Left renal pelvis (tissue), 4 donors: ENCODE data around the gene LRRC46. TPM values are rescaled to one million over a fixed set of nuclear protein-coding genes. Genes with fewer than 3 reads are reported as not detected.
A peak's percentile ranks its signal among the peaks of the same experiment; 100 is the strongest.

Experiments
- DNase-seq, 4 donors: peaks; one replicate each; pipeline ENCODE4 v3.0.0-alpha.2; 2013; ENCODE audit warnings: low read depth in 4 of 4, low spot score in 3 of 4
- polyA plus RNA-seq, 4 donors: library from polyadenylated mRNA; unstranded; fragments of 120-200 nt; gene quantifications; one replicate each; pipeline ENCODE4 v1.2.1, GENCODE V29; 2013; ENCODE audit not compliant: insufficient read length in 4 of 4

The LRRC46 gene, protein sequence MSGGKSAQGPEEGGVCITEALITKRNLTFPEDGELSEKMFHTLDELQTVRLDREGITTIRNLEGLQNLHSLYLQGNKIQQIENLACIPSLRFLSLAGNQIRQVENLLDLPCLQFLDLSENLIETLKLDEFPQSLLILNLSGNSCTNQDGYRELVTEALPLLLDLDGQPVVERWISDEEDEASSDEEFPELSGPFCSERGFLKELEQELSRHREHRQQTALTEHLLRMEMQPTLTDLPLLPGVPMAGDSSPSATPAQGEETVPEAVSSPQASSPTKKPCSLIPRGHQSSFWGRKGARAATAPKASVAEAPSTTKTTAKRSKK
- 1 to 10 TPM in 3 of 4 donors, under 1 TPM in 1; 0.74 to 3.3 (median 2.6) TPM for polyA plus RNA-seq

DNA sequence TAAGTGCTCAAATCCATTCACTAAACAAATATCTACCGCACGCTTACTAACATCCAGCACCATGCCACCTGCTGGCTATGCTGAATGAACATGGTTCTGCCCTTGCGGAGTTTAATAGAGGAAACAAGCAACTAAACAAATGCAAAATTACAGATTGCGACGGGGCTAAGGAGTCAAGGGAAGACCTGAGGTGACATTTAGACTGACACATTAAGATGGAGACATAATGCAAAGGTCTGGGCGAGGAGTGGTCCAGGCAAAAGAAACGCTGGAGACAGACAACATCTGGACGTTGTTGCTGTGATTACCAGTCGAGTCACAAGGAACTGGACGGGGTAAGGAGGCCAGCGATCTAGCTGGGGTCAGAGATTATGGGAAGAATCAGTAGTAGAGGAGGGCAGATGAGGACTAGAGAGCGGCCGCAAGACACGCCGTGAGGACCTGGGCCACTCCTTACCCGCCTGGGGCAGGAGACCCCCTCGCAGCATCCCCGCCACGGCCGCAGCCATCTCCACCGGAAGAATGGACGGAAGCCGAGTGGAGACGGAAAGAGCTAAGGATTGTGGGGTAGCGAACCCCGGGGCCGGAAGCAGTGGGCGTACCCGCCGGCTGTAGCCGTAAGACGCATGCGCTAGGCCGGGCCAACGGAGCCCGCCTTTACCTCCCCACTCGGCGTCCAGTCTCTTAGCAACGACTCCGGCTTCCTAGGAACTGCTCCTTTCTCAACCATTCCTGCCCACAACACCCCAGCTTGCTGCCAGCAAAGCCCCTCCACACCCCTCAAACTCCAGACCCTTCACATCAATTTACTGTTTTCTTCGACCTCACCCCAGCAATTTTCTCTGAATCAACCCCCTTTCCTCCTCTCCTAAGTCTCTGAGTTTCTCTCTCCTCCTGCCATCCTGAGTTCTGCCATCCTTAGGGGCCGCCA, at the start of gene LRRC46, which contains the start of gene MRPL10:
LRRC46 (plus strand) TSS at position 668 of the 931 bp plus-strand sequence. CDS start 320 bp downstream, outside the sequence.
MRPL10 (minus strand) TSS at position 539 of the 931 bp plus-strand sequence; CDS start at position 509, 30 bp downstream.
- DNase-seq, result peak; percentile 86 to 92 (median 87)

DNA sequence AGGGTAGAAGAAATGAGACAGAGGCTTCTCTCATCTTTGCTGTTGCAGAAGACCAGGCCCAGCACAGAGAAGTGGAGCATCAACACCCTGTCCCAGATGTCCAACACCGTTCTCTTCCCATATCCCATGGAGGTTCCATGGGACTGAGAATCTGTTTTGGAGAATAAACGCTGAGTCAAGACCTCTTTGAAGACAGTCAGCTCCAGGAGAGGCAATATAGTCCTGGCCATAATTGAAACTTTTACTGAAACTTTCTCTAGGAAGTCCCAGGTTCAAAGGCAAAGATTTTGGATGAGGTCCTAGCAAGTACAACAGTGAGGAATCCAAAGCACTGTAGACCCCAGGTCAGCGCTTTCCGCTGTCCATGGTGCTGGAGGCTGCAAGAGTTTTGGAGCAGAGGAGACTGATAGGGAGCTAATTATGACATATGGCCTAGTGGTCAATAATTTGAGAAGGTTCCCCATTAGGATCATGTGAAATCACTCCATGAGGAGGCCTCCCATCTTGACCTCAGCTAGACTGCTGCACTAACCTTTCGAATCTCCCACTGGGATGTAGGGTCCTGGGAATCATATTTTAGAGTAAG, 45.8 kb upstream of the LRRC46 start:
- peak in 2 of 4 donors; percentile 30 to 36 for DNase-seq

DNA sequence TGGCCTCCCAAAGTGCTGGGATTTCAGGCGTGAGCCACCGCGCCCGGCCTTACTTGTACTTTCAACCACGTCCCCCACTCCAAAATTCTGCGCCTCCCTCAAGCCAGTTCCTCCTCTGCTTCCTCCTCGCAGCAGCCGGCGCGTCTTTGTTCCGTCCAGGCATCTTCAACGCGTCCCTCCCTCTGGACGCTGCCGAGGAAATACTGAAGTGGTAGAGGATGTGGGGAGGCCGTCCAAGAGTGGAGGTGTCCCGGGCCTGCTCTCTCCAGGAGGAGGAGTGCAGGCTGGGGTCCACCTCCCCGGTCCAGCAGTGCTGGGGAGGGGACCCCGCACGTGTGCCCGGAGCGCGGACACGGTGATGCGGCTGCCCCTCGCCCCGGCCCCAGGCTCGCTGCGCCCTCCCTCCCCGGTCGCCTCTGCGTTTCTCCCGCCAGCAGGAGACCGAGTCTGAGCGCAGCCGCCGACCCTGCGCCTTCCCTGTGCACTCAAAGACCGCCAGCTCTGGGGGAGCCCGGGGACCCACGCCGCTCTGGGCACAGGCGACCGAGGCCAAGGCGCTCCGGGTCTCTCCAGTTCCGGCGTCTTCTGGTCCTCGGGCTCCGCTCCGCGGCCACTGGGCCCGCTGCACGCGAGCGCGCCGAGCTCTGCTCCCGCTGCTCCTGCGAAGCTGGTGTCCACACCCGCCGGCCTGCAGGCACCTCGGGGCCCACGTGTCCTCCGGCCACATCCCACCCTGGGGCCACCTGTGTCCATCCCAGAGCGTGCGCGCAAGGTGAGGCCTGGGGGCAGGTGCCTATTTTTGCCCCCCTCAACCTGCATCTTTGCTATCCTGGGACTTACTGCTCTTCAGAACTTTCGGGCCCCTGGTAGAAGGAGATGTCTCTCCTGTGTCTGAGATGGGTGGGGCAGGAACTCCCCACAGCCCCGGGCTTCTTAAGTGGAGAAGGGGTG, 41.6 kb upstream of the LRRC46 start:
- peak in 1 of 4 donors; percentile 19 for DNase-seq

DNA sequence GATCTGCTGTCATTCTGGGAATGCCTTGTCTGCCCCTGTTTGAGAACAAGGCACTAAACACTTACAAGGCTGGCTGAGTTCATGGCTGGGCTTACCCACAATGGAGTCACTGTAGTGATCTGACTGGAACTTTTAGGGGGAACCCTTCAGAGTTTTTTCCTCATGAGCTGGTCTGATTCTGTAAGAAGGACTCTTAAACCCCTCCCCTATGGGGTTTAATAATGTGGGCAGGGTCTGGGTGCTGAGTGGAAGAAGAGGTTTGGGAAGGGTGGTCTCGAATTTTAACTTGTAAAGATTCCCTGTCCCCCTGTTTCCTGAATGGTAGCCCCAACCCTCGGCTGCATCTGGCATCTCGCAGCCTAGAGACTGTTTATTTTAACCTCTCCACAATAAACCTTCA, 40.4 kb upstream of the LRRC46 start:
- DNase-seq, result no peak

DNA sequence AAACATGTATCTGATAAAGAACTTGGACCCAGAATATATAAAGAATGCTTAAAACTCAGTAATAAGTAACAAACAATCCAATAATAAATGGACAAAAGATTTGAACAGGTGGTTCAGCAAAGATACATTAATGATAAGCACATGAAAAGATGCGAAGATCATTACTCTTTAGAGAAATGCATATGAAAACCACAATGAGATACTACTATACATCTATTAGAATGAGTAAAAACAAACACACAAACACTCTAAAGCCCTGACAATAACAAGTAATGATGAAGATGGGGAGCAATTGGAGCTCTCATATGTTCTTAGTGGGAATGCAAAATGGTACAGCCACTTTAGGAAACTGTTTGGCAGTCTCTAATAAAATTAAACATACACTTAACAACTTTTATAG, 39.0 kb upstream of the LRRC46 start:
- no peak for DNase-seq

DNA sequence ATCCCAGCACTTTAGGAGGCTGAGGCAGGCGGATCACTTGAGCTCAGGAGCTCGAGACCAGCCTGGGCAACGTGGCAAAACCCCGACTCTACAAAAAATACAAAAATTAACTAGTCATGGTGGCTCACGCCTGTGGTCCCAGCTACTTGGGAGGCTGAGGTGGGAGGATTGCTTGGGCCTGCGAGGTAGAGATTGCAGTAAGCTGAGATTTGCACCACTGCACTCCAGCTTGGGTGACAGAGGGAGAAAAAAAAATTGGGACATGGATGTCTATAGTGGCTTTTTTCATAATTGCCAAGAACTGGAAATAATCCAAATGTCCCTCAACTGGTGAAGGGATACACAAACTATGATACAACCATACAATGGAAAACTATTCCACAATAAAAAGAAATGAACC, 38.5 kb upstream of the LRRC46 start:
- DNase-seq, result no peak

DNA sequence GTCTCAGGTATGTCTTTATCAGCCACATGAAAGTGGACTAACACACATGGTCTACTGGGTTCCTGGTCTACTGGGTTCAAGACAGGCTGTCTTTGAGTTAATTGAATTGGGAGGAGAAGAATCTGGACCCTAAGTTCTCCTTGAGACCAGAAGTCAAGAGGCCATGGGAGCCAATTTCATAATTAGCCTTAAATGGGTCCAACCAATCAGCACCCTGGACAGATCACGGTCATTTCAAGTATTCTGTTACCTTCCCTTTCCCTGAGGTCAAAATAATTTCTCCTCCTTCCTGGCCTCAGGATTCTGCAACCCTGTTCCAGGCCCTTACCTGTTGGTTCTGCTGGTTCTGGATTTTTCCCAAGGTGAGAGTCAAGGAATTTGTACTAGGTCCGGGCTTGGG, 33.7 kb upstream of the LRRC46 start:
- no peak for DNase-seq

DNA sequence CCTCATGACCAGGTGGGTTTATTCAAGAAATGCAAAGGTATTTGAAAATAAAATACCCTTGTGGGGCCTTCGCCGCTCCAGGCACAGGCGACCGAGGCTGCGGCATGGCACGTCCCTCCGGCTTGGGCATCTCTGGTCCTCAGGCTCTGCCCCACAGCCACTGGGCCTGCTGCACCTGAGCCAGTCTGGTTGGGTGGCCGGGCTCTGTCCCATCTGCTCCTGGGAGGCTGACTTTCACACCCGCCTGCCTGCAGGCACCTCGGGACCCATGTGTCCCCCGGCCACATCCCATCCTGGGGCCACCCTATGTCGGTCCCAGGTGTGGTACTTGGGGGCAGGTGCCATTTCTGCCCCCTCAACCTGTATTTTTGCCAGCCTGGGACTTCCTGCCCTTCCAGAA, 30.8 kb upstream of the LRRC46 start:
- DNase-seq, result no peak

DNA sequence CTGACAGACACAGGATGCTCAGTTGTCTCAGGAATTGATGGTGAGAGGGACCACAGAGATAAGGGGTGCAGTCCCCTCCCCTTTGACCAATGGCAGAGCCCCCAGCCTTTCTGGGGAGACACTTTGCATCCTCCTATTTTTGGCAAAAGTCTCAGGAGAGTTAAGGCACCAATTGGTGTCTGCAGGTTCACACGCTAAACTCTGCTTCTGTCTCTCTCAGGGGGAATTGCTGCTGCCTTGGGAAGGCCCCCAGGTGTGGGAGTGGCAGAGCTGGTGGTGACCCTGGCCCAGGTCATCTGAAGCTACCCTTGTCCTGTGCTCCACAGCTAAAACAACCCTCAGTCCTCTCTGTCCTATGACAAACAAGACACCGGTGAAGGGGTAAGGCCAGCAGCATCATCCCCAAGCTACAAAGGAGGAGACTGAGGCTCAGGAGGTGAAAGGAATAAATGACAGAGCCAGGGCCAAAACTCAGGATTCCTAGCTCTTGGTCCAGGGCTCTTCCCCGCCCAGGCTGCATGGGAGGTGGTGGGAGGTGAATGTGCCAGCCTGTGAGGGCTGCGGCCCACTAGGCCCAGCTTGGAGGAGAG, 30.2 kb upstream of the LRRC46 start:
- no peak for DNase-seq

DNA sequence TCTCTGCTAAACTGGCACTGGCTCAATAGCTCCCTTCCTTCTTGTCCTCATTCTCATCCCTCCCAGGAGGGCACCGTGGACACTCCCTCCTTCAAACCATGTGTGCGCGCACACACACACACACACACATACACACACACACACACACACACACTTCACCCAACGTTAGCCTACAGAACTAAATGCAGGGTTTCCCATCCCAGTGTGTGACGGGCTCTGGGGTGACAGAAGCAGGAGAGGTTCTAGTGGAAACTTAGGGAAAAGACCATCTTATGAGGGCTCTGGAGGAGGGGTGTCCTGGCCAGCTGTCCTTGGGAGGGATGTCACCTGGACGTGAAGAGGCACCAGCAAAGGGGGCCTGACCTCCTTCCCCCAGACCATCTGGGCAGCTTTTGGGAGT, 29.6 kb upstream of the LRRC46 start:
- DNase-seq, result no peak

DNA sequence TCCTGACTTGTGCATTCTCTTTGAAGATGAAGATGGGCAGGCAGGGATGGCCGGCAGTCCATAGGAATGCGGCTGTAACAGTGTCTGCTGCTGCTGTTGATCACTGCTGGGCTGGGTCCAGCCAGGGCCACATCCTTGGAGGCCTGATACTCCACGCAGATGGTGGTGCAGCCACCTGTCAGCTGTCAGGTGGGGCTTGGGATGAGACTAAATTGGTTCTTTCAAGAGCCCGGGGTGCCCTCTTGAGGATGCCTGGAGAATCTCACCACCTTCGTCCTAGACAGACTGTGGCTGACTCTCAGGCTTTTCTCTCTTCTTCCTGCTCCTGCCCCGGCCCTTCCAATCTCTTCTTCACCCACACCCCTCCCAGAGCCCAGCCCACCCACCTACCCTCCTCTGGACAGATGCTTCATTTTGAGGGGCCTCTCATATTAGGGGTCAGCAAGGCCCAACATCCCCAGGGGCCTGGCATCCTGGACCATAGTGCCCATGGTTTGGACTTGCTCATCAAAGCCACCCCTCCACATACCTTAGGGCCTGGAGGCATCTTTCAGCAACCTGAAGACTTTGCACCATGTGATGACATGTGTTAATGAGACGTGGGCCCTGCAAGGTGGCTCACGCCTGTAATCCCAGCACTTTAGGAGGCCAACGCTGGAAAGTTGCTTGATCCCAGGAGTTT, 29.0 kb upstream of the LRRC46 start:
- DNase-seq, result no peak

DNA sequence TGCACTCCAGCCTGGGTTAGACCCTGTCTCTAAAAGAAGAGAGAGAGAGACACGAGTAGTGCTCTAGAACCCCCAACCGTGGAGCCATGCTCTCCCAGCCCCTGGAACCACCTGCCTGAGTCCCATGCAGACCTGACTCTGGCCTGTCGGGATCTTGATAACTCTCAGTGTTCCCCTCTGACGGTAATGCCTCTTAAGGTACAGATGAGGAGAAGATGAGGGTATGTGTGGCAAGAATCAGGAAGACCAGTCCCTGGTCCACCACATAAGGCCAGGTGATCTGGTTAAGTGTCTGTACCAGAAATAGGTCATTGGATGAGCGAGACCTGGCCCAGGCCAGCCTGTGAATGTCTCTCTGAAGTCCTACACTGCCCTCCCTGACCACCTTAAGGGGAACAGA, 28.3 kb upstream of the LRRC46 start:
- DNase-seq, result no peak

DNA sequence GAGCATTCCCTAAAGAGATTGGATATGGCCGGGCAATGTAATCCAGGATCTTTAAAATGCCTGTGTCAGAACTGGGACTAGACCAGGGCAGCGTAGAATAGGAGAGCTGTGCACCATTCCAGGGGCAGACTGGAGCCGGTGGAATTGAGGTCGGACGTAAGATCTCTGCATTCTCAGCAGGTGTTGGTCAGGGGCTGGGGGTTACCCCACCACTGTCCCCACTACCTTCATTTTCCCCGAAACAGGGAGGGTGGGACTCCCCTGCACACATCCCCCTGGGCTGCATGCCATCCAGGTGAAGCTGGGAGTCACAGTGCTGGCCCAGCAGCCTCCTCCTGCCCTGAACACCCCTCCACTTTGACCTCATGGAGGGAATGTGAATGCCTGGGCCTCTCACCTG, 27.7 kb upstream of the LRRC46 start:
- no peak for DNase-seq

DNA sequence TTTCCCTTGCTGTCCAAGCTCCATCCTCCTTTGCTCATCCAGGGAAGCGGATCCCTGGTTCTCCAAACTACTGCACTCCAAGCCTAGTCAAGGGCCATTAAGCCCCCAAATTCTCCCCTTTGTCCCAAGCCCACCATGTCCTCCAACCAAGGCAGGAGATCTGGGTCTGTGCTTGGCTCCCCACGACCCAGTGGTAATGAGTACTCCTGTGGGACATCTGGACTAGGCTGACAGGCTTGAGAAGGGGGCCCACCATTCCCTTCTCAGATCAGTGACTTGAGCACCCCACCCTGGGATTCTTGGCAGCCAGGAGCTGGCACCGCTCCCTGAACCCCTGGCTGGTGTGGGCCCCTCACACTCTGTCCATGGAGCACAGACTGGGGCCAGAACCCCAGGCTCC, 27.0 kb upstream of the LRRC46 start:
- no peak for DNase-seq

DNA sequence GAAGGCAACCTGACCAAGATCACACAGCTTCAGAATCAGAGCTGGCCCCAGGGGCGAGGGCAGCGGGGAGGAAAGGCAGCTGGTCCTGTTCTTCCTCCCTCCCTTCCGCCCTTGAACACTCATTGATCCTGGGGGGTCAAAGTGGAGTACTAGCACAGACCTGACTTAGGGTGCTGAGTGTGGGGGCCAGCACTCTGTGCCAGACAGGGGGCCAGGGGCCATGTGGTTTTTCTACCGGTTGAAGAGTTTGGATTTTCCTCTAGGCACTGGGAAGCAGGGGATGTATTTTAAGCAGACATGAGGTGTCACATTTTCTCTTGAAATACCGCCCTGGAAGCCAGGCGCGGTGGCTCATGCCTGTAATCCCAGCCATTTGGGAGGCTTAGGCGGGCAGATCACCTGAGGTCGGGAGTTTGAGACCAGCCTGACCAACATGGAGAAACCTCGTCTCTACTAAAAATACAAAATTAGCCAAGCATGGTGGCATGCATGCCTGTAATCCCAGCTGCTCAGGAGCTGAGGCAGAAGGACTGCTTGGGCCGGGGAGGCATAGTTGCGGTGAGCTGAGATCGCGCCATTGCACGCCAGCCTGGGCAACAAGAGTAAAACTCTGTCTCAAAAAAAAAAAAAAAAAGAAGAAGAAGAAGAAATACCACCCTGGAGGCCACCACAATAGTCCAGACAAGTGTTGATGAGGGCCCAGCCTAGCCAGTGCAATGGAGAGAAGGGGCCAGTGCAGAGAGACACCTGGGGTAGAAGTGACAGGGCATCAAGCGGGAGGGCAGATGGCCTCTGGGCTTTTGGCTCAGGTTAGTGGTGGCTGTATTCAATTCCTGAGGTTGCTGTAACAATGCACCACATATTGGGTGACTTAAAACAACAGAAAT, 25.2 kb upstream of the LRRC46 start:
- DNase-seq, result no peak

DNA sequence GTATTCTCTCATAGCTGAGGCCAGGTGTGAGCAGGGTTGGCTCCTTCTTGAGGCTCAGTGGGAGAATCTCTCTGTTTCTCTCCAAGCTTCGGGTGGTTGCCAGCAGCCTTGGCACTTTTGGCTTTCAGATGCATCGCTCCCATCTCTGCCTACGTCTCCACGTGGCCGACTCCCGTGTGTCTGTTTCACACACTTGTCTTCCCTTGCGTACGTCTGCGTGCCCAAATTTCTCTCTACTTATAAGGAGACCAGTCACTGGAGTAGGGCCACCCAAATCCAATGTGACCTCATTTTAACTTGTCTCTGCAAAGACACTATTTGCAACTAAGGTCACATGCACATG, 24.6 kb upstream of the LRRC46 start:
- DNase-seq, result no peak

DNA sequence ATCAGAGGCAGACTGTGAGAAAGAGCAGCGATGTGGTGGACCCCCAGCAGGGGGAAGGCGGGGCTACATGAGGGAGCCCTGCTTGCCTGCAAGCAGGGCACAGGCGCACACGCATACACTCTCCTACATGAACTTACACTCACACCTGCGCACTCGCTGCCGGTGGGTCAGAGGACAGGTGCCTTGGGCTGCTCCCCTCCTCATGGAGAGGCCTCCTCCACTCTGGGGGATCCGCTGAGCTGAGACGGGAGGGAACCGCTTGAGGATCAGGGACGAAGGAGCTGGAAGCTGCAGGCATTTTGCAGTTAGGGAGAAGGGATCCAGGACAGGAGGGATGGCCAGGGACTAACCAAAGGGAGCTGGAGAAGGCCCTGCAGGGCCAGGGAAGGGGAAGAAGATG, 24.0 kb upstream of the LRRC46 start:
- no peak for DNase-seq
